Measurements from ENCODE around the gene DPP10.

DNA sequence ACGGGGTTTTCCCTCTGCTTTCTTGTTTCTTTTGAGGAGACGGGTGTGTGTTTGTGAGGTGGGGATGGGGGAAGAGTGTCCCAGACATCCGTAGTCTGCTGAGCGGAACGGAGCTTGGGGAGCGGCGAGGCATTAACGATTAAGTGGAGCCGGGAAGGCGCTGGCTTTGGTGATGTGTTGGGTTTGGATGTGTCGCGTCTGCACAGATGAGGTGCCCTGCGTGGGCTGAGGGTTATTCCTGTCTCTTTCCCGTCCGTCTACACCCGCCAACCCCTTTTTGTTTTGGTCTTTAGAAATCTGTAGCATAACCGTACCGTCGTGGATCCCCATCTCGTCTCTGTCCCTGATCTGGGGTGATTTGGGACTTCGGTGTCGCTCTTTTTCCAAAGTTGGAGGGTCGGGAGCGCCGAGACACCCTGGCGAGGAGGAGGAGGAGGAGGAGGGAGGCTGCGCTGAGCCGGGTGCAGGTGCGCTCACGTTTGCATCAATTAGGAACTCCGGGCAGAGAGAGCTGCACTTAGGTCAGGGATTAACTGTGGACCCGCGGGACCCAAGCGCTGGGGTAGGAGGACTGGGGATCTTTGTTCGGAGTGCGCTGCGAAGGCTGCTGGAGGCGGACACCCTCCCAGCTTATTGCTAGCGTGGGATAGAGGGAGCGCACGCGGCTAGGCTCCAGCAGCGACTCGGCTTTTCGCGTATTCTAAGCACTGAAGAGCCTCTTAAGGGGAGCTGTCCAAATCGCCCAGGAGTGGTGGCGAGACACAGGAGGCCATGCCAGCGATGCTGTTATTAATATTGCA lies 720.3 kb downstream of the DPP10 start:
- no peak for TF ChIP-seq CREB1 (IDR thresholded peaks at IDR 0.05; ENCODE audit: low read depth)
- TF ChIP-seq, protein P1, sequence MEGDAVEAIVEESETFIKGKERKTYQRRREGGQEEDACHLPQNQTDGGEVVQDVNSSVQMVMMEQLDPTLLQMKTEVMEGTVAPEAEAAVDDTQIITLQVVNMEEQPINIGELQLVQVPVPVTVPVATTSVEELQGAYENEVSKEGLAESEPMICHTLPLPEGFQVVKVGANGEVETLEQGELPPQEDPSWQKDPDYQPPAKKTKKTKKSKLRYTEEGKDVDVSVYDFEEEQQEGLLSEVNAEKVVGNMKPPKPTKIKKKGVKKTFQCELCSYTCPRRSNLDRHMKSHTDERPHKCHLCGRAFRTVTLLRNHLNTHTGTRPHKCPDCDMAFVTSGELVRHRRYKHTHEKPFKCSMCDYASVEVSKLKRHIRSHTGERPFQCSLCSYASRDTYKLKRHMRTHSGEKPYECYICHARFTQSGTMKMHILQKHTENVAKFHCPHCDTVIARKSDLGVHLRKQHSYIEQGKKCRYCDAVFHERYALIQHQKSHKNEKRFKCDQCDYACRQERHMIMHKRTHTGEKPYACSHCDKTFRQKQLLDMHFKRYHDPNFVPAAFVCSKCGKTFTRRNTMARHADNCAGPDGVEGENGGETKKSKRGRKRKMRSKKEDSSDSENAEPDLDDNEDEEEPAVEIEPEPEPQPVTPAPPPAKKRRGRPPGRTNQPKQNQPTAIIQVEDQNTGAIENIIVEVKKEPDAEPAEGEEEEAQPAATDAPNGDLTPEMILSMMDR (IDR thresholded peaks at IDR 0.05 in 2 of 3, conservative IDR thresholded peaks at IDR 0.05 in 1 of 3; ENCODE audit: control insufficient read depth in 2 of 3, extremely low read depth in 1 of 3, insufficient read depth in 1 of 3, low read depth in 3 of 3, low read length in 3 of 3): no peak

Measured in GM12878 (cell line).